NT2/D1 (cell line): ENCODE measurements around the gene CAMK1G.

Experiments used
- YY1 ChIP-seq: IDR thresholded peaks from 2 replicates; pipeline ENCODE4 v1.6.1; 2011; ENCODE audit not compliant: insufficient read length, insufficient read depth
- ZNF274 ChIP-seq: IDR thresholded peaks from 2 replicates; pipeline ENCODE4 v1.6.1; 2011; ENCODE audit warnings: mild to moderate bottlenecking, low read depth, low read length

GRCh38 chr1:209617047-209617673 lies 33.6 kb downstream of the CAMK1G start:
- TF ChIP-seq ZNF274 (no peak), YY1 (no peak)
